ENCODE data around the gene PLCD4.

GRCh38 chr2:218659988-218660358, 52.3 kb downstream of the PLCD4 start:
- no peak for TF ChIP-seq CTCF (IDR thresholded peaks at IDR 0.05)
- no peak for TF ChIP-seq POLR2A (IDR thresholded peaks at IDR 0.05)

All from lower leg skin (tissue), 3 donors.